Prostate gland (tissue), 2 donors: ENCODE data around the gene PECR. TPM values are rescaled to one million over a fixed set of nuclear protein-coding genes. Genes with fewer than 3 reads are reported as not detected.

Experiments used
- DNase-seq: peaks from one replicate; pipeline ENCODE4 v3.0.0-alpha.2; 2019; ENCODE audit warnings: low spot score
- H3K27ac ChIP-seq, 2 donors: fragments of 200-600 bp; sonication (generic); 2 replicates each; pipeline ENCODE4 v1.5.1; 2017 to 2019
- H3K27me3 ChIP-seq: fragments of 200-600 bp; sonication (generic); replicated peaks from 2 replicates; pipeline ENCODE4 v1.5.1; 2019; ENCODE audit not compliant: insufficient read depth
- H3K36me3 ChIP-seq, 2 donors: fragments of 200-600 bp; sonication (generic); 1 replicate in 1 of 2; 2 replicates in 1 of 2; pipeline versions ENCODE4 v1.5.1 to v1.8.1; 2017 to 2019
- H3K4me1 ChIP-seq: fragments of 200-600 bp; sonication (generic); replicated peaks from 2 replicates; pipeline ENCODE4 v1.5.1; 2019
- H3K4me3 ChIP-seq, 2 donors: fragments of 200-600 bp; sonication (generic); 2 replicates each; pipeline ENCODE4 v1.5.1; 2017 to 2019
- H3K9me3 ChIP-seq: fragments of 200-600 bp; sonication (generic); 2 replicates; pipeline ENCODE4 v1.5.1; 2017
- POLR2A ChIP-seq: fragments of 450-650 bp; IDR thresholded peaks from one replicate; pipeline ENCODE4 v1.6.1; 2016; ENCODE audit warnings: antibody characterized with exemption, mild to moderate bottlenecking
- POLR2AphosphoS5 ChIP-seq: sonication (generic); formaldehyde crosslinking; IDR thresholded peaks from one replicate; pipeline ENCODE4 v1.6.1; 2017; ENCODE audit warnings: antibody characterized with exemption
- WGBS: methylation state at CpG from one replicate; pipeline ENCODE4 v1.1.5; 2018; 5-methylcytosine and 5-hydroxymethylcytosine counted together
- intact Hi-C: fragments of 100-400 bp; cut with DNase I; formaldehyde crosslinking; loops from one replicate; pipeline ENCODE4 v1.14.2; 2022
- total RNA-seq, 2 donors: library from RNA; depleted of rRNA; stranded (reverse); fragments of >200 nt; gene quantifications; one replicate each; pipeline ENCODE4 v1.1.0, GENCODE V29; 2016
- TF ChIP-seq, protein P1 (sequence below), 4 experiments: fragments of 200-600 bp in 2 of 4; fragments of 450-650 bp in 2 of 4; sonication (generic) in 2 of 4; IDR thresholded peaks; 1 replicate in 3 of 4; 2 replicates in 1 of 4; pipeline ENCODE4 v1.5.1; 2016 to 2019; ENCODE audit warnings: antibody characterized with exemption in 4 of 4, mild to moderate bottlenecking in 2 of 4, moderate library complexity in 2 of 4

The PECR gene
- total RNA-seq, 2 donors from 2014 or later: 6.9 to 16.3 TPM

DNA sequence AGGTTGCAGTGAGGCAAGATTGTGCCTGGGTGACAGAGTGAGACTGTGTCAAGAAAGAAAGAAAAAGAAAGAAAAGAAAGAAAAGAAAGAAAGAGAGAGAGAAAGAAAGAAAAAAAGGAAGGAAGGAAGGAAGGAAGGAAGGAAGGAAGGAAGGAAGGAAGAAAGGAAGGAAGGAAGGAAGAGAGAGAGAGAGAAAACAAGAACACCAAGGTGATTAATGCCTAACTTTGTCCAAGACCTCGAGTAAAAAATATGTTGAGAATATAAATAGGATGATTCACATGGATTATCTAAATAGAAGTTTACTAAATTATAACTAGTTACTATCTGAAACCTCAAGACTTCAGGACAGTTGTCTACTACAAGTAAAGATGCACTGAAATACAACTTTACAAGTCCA is 7.2 kb downstream of the PECR start:
- Histone ChIP-seq H3K27me3 (no peaks in the 10 kb centered on the region), H3K27ac (no peak overlapping the region)
- 67% methylated on average over 1 of the region's 1 CpG for WGBS

DNA sequence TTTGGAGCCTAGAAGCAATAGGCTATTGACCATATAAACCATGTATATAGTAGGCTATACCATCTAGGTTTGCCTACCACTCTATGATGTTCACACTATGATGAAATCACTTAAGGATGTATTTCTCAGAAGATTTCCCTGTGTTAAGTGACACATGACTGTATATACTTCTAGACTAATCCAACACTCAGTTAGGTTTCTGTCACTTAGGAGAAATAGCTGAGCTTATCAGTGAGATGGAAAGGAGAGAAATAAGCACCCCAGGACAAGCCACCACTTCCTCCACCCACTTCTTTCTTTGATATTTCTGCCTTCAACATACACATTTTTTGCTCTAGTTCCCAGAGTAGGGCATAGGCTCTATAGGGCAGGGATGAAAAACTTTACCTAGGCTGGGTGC is 7.8 kb downstream of the PECR start:
- TF ChIP-seq, protein P1, sequence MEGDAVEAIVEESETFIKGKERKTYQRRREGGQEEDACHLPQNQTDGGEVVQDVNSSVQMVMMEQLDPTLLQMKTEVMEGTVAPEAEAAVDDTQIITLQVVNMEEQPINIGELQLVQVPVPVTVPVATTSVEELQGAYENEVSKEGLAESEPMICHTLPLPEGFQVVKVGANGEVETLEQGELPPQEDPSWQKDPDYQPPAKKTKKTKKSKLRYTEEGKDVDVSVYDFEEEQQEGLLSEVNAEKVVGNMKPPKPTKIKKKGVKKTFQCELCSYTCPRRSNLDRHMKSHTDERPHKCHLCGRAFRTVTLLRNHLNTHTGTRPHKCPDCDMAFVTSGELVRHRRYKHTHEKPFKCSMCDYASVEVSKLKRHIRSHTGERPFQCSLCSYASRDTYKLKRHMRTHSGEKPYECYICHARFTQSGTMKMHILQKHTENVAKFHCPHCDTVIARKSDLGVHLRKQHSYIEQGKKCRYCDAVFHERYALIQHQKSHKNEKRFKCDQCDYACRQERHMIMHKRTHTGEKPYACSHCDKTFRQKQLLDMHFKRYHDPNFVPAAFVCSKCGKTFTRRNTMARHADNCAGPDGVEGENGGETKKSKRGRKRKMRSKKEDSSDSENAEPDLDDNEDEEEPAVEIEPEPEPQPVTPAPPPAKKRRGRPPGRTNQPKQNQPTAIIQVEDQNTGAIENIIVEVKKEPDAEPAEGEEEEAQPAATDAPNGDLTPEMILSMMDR (IDR thresholded peaks at IDR 0.05): no peak
- TF ChIP-seq POLR2A (no peak), POLR2AphosphoS5 (no peak)
- intact Hi-C loops: no loop called here
- H3K9me3 ChIP-seq: no peaks in the 10 kb centered on the region
- DNase-seq: no peak
- no peak overlapping the region for H3K27ac ChIP-seq
- no peaks in the 10 kb centered on the region for H3K36me3 ChIP-seq
- no peaks in the 10 kb centered on the region for H3K27me3 ChIP-seq
- H3K4me3 ChIP-seq: no peak overlapping the region
- no peaks in the 10 kb centered on the region for H3K4me1 ChIP-seq

More for the DNA sequence above, 7.2 kb downstream of the PECR start:
- TF ChIP-seq POLR2A: no peak
- TF ChIP-seq, protein P1 (IDR thresholded peaks at IDR 0.05): no peak
- TF ChIP-seq POLR2AphosphoS5: no peak
- H3K4me3 ChIP-seq: no peak overlapping the region
- no peaks in the 10 kb centered on the region for H3K4me1 ChIP-seq
- H3K9me3 ChIP-seq: no peaks in the 10 kb centered on the region
- DNase-seq: no peak
- intact Hi-C loops: no loop called here
- H3K36me3 ChIP-seq: no peaks in the 10 kb centered on the region

DNA sequence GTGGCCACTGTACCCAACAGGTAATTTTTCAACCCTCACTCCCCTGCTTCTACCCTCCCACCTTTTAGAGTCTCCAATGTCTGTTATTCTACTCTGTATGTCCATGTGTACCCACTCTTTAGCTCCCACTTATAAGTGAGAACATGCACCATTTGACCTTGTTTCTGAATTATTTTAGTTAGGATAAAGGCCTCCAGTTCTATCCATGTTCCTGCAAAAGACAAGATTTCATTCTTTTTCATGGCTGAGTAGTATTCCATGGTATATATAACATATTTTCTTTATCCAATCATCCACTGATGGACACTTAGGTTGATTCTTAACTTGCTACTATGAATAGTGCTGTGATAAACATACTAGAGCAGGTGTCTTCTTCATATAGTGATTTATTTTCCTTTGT is 9.1 kb downstream of the PECR start:
- Histone ChIP-seq H3K27ac (no peak overlapping the region), H3K27me3 (no peaks in the 10 kb centered on the region), H3K4me3 (no peak overlapping the region), H3K36me3 (no peaks in the 10 kb centered on the region), H3K4me1 (no peaks in the 10 kb centered on the region), H3K9me3 (no peaks in the 10 kb centered on the region)
- TF ChIP-seq, protein P1 (IDR thresholded peaks at IDR 0.05): no peak
- no peak for TF ChIP-seq POLR2A
- no peak for TF ChIP-seq POLR2AphosphoS5
- DNase-seq: no peak
- intact Hi-C loops: no loop called here

DNA sequence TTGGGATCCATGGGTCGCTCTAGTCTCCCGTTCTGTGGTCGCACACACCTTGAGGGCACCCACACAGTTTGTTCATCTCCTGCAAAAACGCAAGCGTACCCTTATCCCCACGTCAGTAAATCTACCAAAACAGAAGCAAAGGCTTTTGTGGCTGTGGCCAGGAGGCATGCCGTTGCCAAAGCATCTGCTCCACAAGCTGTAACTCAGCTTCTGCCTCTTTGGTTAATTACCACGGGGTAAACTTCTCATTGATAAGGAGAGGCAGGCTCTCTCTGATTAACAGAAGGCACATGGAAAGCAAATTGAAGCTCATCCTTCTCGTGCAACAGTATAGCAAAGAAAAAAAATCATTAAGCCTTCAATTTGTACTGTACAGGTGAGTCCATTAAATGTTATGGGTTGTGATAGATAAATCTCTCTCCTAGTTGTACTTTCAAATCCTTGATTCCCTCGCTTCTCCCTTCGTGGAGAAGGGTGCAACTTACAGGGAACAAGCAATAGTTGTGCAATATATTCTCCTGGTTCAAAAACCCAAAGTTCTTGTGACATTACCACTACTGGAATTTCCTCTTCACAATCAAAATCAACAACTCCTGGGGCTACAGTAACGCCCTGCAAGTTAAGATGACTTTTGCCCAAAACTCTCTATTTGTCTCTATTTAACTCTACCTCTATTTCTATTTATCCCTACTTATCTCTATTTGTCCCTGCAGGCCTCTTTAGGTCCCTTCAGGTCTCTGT is 10.3 kb downstream of the PECR start:
- H3K4me1 ChIP-seq: no peaks in the 10 kb centered on the region
- no peak for DNase-seq
- H3K4me3 ChIP-seq: no peak overlapping the region
- H3K27ac ChIP-seq: no peak overlapping the region
- TF ChIP-seq POLR2A (no peak), POLR2AphosphoS5 (no peak)
- TF ChIP-seq, protein P1 (IDR thresholded peaks at IDR 0.05): no peak
- no peaks in the 10 kb centered on the region for H3K36me3 ChIP-seq
- H3K9me3 ChIP-seq: no peaks in the 10 kb centered on the region
- no peaks in the 10 kb centered on the region for H3K27me3 ChIP-seq
- 82% methylated on average over 12 of the region's 12 CpGs for WGBS
- intact Hi-C loops: no loop called here

DNA sequence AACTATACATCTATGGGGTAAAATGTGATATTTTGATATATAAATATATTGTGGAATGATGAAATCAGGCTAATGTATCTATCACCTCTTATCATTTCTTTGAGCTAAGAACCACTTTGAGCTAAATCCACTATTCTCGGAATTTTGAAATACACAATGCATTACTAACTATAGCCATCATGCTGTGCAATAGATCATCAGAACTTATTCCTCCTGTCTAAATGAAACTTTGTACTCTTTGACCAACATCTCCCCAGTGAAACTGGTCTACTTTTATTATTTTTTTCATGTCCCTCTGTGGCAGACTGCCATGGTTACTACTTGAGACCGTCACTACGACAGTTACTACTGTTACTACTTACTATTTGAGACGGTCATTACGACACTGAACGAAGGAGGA is 11.4 kb downstream of the PECR start:
- intact Hi-C loops: no loop called here
- WGBS: 81% methylated on average over 6 of the region's 6 CpGs
- Histone ChIP-seq H3K27ac (no peak overlapping the region), H3K36me3 (no peaks in the 10 kb centered on the region), H3K4me1 (no peaks in the 10 kb centered on the region), H3K4me3 (no peak overlapping the region), H3K27me3 (no peaks in the 10 kb centered on the region), H3K9me3 (no peaks in the 10 kb centered on the region)
- TF ChIP-seq POLR2A (no peak), POLR2AphosphoS5 (no peak)
- TF ChIP-seq, protein P1 (IDR thresholded peaks at IDR 0.05): no peak
- DNase-seq: no peak
